HG02763 (cell line): ENCODE data around the gene HORMAD2.

ENCODE experiments used
- ATAC-seq: cut with Tn5 transposase; IDR thresholded peaks from one replicate; pipeline ENCODE4 v1.9.1; 2021; ENCODE audit warnings: mild to moderate bottlenecking, moderate library complexity; ENCODE audit not compliant: unreplicated experiment

Gene HORMAD2

DNA sequence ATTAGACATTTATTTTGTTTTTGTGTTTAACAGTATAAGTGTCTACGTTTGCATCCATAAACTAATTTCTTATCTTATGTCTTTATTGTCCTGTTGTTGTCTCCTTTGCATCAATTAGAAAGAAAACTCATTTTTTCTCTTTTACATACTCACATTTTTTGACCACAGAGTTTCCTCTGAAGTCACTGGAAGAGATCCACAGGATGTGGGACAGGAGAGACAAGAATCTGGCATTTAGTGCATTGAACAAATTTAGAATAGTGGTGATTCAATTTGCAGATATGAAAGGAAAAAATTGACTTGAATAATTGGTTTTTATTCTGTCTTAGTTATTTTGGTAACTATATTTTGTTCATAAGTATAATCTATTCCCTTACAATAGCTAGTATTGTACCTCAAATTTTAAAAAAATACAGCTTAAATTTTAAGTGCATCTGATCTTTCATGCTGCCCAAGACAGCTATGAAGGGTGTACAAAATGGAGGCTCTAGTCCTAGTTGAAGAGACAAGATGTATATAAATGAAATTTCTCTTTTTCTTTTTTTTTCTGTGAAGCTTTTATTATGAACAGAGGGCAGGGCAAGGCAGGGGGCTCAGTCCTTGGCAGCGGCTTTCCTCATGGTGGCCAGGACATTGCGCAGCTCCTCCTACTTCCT lies 24.4 kb downstream of the HORMAD2 start:
- ATAC-seq = no peak

- no peak for ATAC-seq
These were observed 25.2 kb downstream of the HORMAD2 start for GRCh38 chr22:30105483-30105882.

GRCh38 chr22:30113494-30113893 lies 33.2 kb downstream of the HORMAD2 start:
- ATAC-seq = no peak

DNA sequence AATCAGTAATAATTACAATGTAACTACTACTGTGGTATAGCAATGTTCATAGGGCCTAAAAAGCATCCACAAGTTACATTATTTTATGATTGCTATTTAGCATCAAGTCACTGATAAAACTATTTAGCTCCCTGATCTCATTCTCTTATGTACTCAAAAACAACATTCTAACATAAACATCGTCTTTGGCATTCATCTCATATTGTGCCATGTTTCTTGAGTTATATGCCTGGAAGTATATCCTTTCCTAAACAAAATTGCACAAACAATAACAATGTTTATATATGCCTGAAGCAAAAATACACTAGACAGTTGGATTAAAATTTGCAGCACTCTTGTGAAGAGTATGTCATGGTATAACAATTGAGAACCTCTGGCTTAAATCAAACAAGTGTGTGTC lies 34.1 kb downstream of the HORMAD2 start:
- no peak for ATAC-seq

GRCh38 chr22:30115705-30116104 lies 35.4 kb downstream of the HORMAD2 start:
- ATAC-seq = no peak

DNA sequence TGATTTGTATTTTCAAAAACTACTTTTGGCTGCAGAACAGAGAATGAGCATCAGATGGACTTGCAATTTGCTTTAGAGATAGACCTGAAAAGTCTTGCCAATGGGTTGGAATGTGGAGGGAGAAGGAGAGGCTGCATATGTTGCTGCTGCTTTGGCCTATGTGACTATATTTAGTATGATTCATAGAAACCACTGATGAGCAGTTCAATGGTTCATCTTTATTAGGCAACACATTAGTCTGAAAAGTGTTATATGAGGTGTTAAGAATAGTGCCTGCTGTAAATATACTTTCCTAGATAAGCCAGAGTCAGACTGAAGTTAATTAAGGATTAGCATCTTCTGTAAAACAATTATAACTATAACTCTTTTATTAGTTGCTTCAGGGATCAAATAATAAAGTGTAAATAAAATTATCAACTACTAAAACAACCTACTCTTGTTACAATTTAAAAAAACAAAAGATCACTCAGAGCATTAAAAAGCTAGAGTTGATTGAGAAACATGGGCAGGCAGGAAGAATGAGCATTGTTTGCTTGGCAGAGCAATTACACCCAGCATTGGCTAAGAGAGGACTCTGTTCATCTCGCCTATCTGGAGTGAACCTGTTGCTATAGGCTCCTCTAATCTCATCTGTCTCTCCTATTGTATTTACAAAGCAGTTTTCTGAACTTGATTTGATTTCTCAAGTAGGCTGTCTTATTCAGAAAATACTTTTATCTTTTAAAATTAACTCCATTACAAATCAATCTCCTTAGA lies 36.3 kb downstream of the HORMAD2 start:
- no peak for ATAC-seq

DNA sequence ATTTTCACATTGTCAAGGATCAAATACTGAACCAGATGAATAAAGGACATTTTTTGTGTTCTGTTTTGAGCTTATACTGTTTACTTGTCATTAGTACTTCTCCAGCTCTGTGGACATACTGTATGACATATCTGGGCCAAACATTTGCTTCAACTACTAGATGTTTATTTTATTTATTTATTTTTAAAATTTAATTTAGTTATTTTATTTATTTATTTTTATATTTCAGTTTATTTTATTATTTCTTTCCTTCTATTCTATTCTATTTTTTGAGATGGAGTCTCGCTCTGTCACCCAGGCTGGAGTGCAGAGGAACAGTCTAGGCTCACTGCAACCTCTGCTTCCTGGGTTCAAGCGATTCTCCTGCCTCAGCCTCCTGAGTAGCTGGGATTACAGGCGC lies 37.0 kb downstream of the HORMAD2 start:
- ATAC-seq = no peak

DNA sequence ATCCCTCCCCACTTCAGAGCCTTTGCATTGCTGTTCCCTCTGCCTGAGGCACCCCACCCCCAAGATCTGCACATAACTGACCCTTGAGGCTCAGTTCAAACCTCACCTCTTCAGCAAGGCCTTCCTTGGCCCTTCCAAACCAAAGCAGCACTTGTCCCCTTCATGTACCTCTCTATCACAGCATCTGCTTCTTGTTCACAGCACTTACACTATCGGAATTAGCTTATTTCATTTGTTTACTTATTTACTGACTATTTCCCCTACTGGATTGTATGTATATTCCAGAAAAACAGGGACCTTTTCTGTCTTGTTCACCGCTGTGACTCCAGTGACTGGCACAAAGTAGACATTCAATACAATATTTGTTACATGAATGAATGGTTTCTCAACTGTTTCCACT lies 38.0 kb downstream of the HORMAD2 start:
- ATAC-seq = no peak

DNA sequence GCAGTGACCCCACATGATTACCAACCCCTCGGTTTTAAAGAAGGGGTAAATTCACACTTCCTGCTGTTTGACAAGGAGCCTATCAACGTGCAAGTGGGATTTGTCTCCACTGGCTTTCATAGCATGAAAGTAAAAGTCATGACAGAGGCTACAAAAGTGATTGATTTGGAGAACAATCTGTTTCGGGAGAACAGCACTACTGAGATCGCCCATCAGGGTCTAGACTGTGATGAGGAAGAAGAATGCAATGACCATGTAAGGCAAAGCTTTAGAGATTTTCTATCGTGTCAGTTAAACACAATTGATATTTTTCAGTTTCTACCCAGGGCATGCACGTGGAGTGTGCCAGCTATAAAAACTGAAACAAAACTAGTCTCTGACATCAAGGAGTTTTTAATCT lies 41.7 kb downstream of the HORMAD2 start:
- ATAC-seq = no peak

DNA sequence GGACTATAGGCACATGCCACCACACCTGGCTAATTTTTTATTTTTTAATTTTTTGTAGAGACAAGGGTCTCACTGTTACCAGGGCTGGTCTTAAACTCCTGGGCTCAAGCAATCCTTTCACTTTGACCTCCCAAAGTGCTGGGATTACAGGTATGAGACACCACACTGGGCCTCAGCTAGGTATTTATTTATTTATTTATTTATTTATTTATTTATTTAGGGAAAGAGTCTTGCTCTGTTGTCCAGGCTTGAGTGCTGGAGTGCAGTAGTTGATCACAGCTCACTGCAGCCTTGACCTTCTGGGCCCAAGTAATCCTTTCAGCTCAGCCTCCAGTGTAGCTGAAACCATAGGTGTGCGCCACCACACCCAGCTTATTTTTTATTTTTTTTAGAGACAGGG lies 43.2 kb downstream of the HORMAD2 start:
- no peak for ATAC-seq

- no peak for ATAC-seq
These were observed 47.5 kb downstream of the HORMAD2 start for GRCh38 chr22:30127749-30128166.

GRCh38 chr22:30128511-30128910 lies 48.2 kb downstream of the HORMAD2 start:
- ATAC-seq = no peak

GRCh38 chr22:30129636-30130035 lies 49.4 kb downstream of the HORMAD2 start:
- no peak for ATAC-seq

DNA sequence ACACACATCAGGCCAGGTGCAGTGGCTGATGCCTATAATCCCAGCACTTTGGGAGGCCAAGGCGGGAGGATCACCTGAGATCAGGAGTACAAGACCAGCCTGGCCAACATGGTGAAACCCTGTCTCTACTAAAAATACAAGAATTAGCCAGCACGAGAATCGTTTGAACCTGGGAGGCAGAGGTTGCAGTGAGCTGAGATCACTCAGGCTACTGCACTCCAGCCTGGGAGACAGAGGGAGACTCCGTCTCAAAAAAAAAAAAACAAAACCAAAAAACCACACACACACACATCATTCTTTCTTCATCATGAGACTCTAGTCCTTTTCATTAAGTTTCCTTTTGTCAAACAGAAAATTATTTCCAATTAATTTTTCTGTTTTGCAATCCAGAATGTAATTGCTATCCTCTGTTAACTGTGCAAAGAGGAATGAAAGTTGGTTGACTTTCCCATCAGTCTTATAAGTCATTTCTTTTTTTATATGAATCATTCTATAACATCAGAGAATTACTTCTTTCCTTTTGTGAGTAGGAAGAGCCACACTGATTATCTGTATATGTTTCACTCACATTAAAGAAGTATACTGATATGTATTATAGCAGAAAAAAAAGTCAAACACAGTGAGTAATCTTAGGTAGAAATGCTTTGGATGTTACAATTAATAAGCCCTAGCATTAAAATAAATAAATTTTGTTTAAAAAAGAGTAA lies 52.2 kb downstream of the HORMAD2 start:
- no peak for ATAC-seq

- ATAC-seq = no peak
These were observed 60.1 kb downstream of the HORMAD2 start for GRCh38 chr22:30140414-30140813.

DNA sequence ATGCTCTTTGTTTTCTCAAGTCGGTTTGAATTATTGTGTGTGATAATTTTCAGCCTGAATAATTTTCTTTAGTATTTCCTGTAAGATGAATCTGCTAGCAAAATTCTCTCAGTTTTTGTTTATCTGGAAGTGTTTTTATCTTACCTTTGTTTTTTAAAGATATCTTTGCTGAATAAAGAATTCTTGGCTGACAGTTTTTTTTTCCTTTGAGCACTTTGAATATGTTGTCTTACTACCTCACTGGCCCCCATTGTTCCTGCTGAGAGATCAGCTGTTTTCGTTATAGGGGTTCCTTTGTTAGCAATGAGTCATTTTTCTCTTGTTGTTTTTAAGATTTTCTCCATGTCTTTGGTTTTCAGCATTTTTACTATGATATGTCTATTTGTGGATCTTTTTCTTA lies 63.0 kb downstream of the HORMAD2 start:
- no peak for ATAC-seq

- no peak for ATAC-seq
These were observed 64.1 kb downstream of the HORMAD2 start for GRCh38 chr22:30144391-30144790.

GRCh38 chr22:30150212-30150611 lies 69.9 kb downstream of the HORMAD2 start:
- ATAC-seq = no peak

DNA sequence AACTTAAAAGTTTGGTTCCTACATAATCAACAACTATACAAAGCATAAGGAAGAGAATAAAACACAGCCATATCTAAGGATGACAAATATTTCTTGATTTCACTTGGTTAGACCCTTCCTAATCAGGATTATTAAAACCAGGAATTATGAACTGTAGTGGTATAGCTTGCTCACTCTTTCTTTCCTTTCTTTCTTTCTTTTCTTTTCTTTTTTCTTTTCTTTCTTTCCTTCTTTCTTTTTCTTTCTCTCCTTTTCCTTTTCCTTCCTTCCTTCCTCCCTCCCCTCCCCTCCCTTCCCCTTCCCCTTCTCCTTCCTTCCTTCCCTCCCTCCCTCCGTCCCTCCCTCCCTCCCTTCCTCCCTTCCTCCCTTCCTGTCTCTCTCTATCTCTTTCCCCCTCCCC lies 78.0 kb downstream of the HORMAD2 start:
- no peak for ATAC-seq

GRCh38 chr22:30158744-30159500 lies 78.7 kb downstream of the HORMAD2 start:
- no peak for ATAC-seq
